ENCODE results near the gene COL27A1. TPM values are rescaled to one million over a fixed set of nuclear protein-coding genes. Genes with fewer than 3 reads are reported as not detected.

Gene COL27A1
- total RNA-seq, 1 donor from 2014 or later, result 65.1 TPM

DNA sequence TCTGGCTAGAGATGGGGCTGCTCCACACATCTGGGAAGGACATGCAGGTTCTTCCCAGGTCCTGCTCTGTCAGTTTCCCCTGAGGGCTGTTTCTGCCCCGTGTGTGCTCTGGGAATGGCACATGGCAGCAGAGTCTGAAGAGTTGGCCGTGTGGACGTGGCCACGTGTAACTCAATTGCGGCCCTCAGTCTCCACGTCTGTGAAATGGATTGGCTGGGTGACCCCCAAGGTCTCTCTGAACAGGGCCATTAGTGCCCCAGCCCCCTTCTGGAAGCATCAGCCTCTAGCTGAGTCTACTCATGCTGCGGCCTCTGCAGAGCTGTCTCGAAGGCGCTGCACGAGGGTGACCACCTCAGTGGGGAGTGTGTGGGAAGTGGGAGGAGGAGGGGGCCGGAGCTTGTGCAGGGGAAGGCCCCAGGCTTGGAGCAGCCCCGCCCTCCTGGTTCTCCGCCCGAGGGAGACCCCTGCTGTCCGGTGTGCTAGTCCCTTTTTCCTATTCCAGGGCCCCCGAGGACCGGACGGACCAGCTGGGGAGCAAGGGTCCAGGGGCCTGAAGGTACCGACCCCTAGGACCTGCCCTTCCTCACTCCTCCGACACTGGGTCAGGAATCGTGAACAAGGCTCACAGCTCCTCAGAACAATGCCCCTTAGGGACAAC lies 108.6 kb downstream of the COL27A1 start:
- TF ChIP-seq, protein P1, sequence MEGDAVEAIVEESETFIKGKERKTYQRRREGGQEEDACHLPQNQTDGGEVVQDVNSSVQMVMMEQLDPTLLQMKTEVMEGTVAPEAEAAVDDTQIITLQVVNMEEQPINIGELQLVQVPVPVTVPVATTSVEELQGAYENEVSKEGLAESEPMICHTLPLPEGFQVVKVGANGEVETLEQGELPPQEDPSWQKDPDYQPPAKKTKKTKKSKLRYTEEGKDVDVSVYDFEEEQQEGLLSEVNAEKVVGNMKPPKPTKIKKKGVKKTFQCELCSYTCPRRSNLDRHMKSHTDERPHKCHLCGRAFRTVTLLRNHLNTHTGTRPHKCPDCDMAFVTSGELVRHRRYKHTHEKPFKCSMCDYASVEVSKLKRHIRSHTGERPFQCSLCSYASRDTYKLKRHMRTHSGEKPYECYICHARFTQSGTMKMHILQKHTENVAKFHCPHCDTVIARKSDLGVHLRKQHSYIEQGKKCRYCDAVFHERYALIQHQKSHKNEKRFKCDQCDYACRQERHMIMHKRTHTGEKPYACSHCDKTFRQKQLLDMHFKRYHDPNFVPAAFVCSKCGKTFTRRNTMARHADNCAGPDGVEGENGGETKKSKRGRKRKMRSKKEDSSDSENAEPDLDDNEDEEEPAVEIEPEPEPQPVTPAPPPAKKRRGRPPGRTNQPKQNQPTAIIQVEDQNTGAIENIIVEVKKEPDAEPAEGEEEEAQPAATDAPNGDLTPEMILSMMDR (conservative IDR thresholded peaks at IDR 0.05), result peak; percentile 66
- H3K4me3 Mint-ChIP-seq, result no peak overlapping the region
- H3K27ac Mint-ChIP-seq, result no peak overlapping the region
- peaks cover 5% of the 10 kb centered on the region for H3K36me3 Mint-ChIP-seq
- no peaks in the 10 kb centered on the region for H3K27me3 Mint-ChIP-seq
- H3K9me3 Mint-ChIP-seq, result no peaks in the 10 kb centered on the region
- no peak for DNase-seq (ENCODE audit: extremely low spot score, unreplicated experiment)
- H3K4me1 Mint-ChIP-seq (ENCODE audit: unreplicated experiment), result no peaks in the 10 kb centered on the region

DNA sequence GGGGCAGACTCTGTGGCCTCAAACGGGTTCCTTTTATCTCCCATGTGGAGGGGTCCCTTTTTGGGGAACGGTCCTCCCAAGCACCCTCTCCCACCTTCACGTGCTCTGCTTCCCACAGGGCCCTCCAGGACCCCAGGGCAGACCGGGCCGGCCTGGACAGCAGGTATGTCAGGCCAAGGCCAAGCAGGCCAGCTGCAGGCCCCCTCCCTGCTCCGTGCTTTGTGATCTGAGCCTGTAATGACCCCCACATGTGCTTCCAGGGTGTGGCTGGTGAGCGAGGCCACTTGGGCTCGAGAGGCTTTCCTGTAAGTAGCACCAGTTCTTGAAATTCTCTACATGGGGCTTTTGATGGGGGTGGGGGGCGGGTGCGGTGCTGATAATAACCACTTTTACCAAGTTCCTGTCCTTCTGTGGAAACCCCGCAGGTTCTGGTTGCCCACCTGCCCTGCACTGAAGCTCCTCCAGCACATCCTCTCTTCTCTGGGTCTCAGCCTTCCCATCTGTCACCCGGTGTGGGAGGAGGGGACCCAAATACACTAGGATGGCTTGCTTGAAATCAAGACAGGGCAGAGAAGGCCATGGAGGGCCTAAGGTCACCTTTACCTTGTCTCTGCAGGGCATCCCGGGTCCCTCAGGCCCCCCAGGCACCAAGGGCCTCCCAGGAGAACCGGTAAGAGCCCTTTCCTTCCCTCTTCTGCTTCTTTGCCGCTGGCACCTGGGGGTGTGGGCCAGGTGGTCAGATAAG lies 109.6 kb downstream of the COL27A1 start:
- no peak overlapping the region for H3K4me3 Mint-ChIP-seq

DNA sequence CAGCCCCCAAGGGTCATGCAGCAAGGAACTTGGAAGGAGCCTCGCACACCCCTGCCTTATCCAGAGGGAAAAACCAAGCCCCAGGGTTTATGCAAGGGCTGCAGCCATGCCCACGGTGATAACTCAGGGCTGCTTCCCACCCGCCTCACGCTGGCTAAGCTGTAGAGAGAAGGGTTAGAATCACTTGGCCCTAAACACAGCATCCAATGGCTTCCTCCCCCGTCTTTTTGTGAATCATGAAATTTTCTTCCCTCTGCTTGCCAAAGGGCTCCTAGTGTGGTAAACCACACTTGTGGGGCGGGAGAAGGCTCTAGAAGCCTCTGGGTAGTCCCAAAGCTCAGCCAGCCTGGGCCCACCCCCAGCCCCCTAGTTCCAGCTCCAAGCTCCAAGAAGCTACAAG lies 111.6 kb downstream of the COL27A1 start:
- H3K27me3 Mint-ChIP-seq, result no peaks in the 10 kb centered on the region
- H3K4me3 Mint-ChIP-seq, result no peak overlapping the region
- no peak for DNase-seq (ENCODE audit: extremely low spot score, unreplicated experiment)
- no peak overlapping the region for H3K27ac Mint-ChIP-seq
- no peaks in the 10 kb centered on the region for H3K9me3 Mint-ChIP-seq
- H3K36me3 Mint-ChIP-seq, result peaks cover 5% of the 10 kb centered on the region
- TF ChIP-seq, protein P1 (conservative IDR thresholded peaks at IDR 0.05), result no peak
- H3K4me1 Mint-ChIP-seq (ENCODE audit: unreplicated experiment), result no peaks in the 10 kb centered on the region

More for the DNA sequence above, 109.6 kb downstream of the COL27A1 start:
- TF ChIP-seq, protein P1 (conservative IDR thresholded peaks at IDR 0.05), result no peak
- no peaks in the 10 kb centered on the region for H3K27me3 Mint-ChIP-seq
- H3K4me1 Mint-ChIP-seq (ENCODE audit: unreplicated experiment), result no peaks in the 10 kb centered on the region
- no peaks in the 10 kb centered on the region for H3K9me3 Mint-ChIP-seq
- peaks cover 5% of the 10 kb centered on the region for H3K36me3 Mint-ChIP-seq
- no peak overlapping the region for H3K27ac Mint-ChIP-seq
- no peak for DNase-seq (ENCODE audit: extremely low spot score, unreplicated experiment)

DNA sequence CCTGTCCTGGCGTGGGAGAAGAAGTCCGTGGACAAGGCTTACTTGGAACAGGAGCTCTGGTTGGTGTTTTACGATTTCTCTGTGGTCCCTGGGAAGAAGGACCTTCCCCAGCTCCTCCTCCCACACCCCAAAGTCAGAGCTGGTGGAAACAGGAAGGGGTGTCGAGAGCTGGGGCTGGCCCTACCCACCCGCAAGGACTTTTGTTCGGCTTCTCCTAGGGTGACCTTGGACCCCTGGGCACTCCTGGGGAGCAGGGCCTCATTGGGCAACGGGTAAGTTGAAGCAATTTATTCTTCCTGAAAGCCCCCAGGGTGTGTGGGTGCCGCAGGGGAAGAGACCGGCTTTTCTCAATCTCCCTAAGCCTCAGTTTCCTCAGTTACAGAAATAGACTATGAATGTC lies 113.7 kb downstream of the COL27A1 start:
- no peak for DNase-seq (ENCODE audit: extremely low spot score, unreplicated experiment)
- TF ChIP-seq, protein P1 (conservative IDR thresholded peaks at IDR 0.05), result no peak
- Mint-ChIP-seq H3K4me3 (no peak overlapping the region), H3K27ac (no peak overlapping the region), H3K4me1 (ENCODE audit: unreplicated experiment) (no peaks in the 10 kb centered on the region), H3K36me3 (peaks cover 5% of the 10 kb centered on the region), H3K9me3 (no peaks in the 10 kb centered on the region), H3K27me3 (no peaks in the 10 kb centered on the region)

DNA sequence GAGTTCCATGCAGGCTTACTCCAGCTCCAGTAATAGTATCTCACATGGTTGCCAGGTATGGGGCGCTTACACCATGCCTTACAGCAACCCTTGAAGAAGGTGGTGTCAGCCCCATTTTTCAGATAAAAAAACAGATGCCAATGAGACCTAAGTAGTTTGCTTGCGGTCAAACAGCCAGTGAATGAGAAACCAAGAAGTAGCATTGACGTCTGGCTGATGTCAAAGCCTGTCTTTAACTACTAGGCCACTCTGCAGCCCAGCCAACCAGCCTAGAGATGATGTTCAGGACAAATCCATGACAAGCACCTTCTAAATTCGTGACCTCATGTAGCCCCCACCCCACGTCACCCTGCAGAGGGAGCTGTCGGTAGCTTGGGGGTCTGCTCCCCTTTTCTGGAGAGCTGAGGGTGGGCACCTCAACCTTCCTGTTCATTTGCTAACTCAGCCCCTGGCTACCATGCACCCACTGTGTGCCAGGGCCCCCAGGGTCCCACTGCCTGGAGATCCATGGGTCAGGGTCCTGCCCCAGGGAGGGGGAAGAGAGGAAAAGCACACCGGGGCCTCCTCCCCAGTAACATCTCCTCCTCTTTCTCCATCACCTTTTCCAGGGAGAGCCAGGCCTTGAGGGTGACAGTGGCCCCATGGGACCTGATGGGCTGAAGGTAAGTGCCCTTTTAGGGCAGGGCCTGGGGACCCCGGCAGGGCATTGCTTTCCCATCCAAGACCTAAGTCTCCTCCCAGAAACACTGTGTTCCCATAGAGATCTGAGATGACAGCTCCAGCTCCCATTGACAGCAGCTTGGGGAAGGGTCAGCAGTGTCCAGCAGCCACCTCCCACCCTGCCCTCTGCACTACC lies 115.0 kb downstream of the COL27A1 start:
- H3K27ac Mint-ChIP-seq, result no peak overlapping the region
- H3K9me3 Mint-ChIP-seq, result no peaks in the 10 kb centered on the region

More for the DNA sequence above, 115.0 kb downstream of the COL27A1 start:
- H3K4me3 Mint-ChIP-seq, result no peak overlapping the region
- no peaks in the 10 kb centered on the region for H3K4me1 Mint-ChIP-seq (ENCODE audit: unreplicated experiment)
- no peak for DNase-seq (ENCODE audit: extremely low spot score, unreplicated experiment)
- TF ChIP-seq, protein P1 (conservative IDR thresholded peaks at IDR 0.05), result no peak
- no peaks in the 10 kb centered on the region for H3K27me3 Mint-ChIP-seq
- peaks cover 5% of the 10 kb centered on the region for H3K36me3 Mint-ChIP-seq

Data from type B pancreatic cell (in vitro differentiated cells).